Amygdala (tissue), 56 donors: ENCODE results near the gene CD109.
"Not testable (repeated sequence)": the region's sequence is repeated elsewhere in the genome, so short reads cannot be mapped to it uniquely, and the experiment has no call there.

ENCODE experiments used
- DNase-seq, 56 donors: peaks; one replicate each; lab custom pipeline; 2025; lab: John Stamatoyannopoulos, UW

Gene CD109

DNA sequence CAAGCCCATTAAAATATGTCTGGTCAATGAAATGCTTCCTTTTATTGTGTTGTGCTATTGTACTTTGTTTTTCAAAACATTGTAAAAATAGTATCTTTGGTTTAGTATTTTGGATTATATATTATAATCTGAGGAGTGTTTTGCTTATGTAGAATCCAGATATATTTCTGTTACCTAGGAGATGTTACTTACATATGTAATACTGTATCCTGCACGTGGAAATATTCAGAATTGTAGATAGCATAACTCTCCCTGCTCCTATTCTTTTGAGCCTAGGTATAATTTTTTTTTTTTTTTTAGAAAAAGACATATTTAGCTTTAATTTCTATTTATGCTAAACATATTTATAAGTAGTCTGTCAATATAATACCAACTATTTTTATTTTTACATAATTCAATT, 130.6 kb downstream of the CD109 start:
- DNase-seq = no peak

DNA sequence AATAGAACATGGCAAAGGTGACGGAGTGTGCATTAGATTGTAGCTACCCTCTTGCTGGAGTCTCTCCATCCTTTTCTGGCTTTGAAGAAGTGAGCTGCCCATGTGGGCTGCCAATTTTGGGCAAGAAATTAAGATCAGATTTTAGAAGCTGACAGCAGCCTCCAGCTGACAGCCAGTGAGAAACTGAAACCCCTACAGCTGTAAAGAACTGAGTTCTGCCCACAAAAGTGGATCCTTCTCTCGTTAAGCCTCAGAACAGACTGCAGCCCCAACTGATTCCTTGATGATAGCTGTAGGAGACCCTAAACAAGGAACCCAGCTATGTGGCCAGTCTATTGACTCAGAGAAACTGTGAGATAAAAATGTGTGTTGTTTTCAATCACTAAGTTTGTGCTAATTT, 134.1 kb downstream of the CD109 start:
- DNase-seq = no peak

DNA sequence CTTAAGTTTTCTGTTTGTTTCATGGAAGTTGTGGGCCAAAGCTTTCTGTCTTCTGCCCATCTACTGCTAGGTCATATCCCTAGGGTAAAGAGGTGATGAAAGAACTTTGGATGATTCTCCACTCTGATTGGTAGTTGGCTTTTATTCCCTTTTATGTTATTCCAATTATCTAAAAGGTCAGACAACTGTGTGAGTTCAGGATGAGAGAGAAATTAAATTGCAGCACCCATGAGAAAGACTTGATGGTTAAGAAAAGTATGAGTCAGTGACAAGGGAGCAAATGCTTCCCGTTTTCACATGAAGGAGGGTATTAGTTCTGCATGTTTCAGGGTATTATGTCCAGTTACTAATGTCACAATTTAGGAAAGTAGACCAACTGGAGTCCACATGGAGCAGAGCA, 136.3 kb downstream of the CD109 start:
- DNase-seq = no peak

DNA sequence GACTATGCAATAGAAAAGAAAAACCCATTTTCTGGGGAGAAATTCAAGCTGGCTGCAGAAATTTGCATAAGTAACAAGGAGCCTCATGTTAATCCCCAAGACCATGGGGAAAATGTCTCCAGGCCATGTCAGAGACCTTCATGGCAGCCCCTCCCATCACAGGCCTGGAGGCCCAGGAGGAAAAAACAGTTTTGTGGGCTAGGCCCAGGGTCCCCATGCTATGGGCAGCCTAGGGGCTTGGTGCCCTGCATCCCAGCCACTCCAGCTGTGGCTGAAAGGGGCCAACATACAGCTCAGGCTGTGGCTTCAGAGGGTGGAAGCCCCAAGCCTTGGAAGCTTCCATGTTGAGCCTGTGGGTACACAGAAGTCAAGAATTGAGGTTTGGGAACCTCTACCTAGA, 148.7 kb downstream of the CD109 start:
- DNase-seq = not testable (repeated sequence)

DNA sequence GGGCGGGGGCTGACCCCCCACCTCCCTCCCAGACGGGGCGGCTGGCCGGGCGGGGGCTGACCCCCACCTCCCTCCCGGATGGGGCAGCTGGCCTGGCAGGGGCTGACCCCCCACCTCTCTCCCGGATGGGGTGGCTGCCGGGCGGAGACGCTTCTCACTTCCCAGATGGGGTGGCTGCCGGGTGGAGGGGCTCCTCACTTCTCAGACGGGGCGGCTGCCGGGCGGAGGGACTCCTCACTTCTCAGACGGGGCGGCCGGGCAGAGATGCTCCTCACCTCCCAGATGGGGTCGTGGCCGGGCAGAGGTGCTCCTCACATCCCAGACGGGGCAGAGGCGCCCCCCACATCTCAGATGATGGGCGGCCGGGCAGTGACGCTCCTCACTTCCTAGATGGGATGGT, 155.0 kb downstream of the CD109 start:
- DNase-seq = not testable (repeated sequence)

DNA sequence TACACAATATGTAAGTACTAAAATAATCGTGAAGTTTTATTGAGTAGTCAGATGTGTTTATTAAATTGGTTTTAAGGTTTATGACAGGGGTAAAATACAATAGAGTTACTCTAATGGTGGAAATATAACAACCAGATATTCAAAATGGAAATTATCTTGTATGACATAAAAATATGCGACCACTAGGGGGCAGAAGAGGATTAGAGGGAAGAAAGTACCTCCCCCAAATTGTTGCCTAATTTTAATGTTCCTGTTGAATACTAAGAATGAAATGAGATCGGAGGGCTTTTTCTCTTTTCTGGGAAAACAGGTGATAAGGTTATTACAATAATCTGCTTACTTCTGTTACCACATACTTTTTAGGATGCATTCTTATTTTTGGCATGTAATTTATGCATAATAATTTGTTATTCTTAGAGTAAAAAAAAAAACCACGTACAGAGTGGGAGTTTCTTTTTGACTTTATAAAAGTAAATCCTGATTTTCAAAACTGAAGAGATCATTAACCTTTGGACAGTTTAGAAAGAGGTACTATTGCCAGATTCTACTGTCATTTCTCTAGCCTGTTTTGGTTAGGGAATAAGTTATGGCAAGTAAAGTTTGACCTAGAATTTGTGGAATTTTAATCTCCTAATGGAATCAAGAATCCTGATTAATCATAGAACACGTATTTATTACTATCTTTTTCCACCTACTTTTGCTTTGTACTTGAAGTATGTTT, 159.2 kb downstream of the CD109 start:
- DNase-seq = no peak

DNA sequence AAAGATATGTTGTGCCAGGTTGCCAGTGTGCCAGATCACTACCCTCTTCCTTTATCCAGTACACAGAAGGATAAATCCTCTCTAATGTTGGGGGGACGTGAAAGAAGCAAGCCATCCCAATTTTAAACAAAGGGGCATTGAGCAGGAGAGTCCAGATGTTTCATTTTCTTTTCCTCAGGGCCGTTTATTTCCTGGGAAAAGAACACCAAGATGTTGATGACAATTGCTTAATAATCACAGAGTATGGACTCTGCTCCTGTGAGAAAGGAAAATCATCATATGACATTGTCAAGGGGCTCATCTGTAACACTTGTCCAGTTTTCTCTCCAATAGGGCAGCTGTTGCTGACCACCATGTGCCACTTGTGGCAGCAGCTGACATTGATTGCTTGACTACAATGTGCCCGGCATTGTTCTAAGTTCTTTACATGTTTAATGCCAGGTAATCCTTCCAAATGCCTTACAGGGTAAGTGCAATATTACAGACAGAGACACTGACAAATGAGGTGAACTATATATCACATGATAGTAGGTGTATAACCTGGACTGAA, 161.4 kb downstream of the CD109 start:
- no peak for DNase-seq

DNA sequence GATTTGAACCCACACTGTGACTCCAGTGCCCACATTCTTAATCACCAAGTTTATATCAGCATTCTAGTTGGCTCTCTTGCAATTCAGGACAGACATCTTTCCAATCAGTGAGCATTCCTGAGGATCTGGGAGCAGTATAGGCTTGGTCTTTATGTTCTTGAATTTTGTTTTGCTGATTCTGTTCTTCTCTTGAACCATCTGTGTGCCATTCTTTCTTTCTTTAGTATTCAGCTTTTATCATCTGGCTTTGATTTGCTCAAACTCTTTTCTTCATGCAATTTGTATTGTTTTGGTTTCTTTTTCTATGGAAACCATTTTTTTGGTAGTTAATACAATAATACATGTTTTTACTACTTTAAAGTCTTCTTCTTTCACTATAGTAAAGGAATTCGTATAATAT, 162.4 kb downstream of the CD109 start:
- DNase-seq = no peak

DNA sequence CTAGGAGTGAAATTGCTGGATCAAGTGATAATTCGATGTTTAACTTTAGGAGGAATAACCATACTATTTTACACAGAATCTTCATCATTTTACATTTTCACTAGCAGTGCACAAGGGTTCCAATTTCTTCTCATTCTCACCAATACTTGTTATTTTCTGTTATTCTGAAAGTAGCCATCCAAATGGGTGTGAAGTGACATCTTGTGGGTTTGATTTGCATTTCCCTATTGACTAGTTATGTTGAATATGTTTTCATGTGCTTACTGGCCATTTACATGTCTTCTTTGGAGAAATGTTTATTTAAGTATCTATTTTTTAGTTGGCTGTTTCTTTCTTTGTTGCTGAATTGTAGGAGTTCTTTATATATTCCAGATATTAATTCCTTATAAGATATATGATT, 164.3 kb downstream of the CD109 start:
- DNase-seq = no peak

DNA sequence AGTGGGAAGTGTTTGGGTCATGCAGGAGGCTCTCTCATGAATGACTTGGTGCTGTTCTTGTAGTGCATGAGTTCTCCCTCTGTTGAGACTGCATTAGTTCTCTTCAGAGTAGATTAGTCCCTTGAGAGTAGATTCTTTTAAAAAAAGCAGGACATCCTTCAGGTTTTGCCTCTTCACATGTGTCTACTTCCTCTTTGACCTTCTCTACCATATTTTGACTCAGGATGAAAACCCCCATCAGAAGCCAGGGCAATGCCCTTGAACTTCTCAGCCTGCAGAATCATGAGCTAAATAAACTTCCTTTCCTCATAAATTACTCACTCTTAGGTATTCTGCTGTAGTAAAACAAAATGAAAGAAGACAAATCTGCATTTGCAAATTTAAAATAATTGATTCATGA, 170.3 kb downstream of the CD109 start:
- no peak for DNase-seq

DNA sequence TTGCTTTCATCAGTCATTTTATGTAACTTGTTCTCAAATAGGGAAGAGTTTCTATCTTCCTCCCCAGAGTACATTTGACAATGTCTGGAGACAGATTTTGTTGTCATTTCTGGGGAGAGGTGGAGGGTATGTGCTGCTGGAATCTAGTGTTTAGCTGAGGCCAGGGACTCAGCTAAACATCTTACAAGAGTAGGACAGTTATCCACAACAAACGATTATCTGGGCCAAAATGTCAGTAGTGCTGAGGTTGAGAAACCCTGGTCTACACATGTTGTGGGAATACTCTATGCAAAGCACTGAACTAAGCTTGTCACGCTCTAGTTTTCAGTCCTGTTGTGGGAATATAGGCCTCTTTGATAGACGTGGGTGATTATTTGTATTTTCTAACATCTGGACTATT, 171.4 kb downstream of the CD109 start:
- no peak for DNase-seq

DNA sequence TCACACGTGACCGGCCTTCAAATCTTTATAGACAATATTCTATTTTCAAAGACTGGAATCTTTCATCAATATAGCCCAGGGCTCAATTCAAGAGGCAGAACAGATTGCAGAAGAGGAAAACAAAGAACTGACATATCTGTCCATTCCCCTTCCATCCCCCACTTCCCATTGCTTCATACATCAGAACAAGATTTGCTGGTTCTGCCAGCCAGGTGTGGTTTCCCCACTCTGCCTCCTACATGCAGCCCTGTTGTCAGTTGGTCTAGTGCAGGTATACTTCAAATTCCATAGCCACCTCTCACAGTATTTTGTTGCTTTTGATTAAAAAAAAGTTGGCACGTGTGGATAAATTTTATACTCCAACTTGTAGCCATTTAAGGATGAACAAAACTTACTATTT, 174.9 kb downstream of the CD109 start:
- no peak for DNase-seq

DNA sequence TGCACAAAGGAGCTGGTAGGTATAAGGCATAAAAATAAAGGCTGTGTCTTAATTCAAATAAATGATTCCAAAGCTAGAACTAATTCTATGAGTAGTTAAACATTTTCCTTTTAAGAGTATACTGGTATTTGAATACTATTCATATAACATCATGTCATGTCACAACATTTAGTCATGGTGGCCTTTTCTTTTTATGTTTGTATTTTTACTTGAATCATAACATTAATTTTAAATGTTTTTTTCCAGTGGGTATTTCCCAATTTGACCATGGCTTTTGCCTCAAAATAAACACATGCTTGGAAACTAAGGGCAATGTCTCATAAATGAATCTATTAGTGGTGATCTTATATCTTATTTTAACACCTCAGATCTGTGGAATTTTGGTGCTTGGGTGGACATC, 177.1 kb downstream of the CD109 start:
- no peak for DNase-seq
